CD4-positive, alpha-beta T cell treated with Interleukin-17A for 1 hour (primary cell): ENCODE data around the gene TMEM132C.
"Not testable (repeated sequence)": the region's sequence is repeated elsewhere in the genome, so short reads cannot be mapped to it uniquely, and the experiment has no call there.

Experiments used
- DNase-seq: peaks from one replicate; pipeline ENCODE4 v3.0.0-alpha.2; 2020

Gene TMEM132C

GRCh38 chr12:128267131-128267622 lies at the start of gene TMEM132C:
TMEM132C (plus strand) TSS chr12:128267170; CDS start chr12:128267403, 233 bp downstream.
- DNase-seq: no peak

GRCh38 chr12:128224226-128224625 lies 42.7 kb upstream of the TMEM132C start:
- no peak for DNase-seq

- no peak for DNase-seq
Observed at GRCh38 chr12:128228581-128228980, 38.4 kb upstream of the TMEM132C start.

GRCh38 chr12:128235635-128236417 lies 31.1 kb upstream of the TMEM132C start:
- DNase-seq: no peak

GRCh38 chr12:128236525-128236924 lies 30.4 kb upstream of the TMEM132C start:
- no peak for DNase-seq

- DNase-seq: no peak
Observed at GRCh38 chr12:128240745-128241144, 26.2 kb upstream of the TMEM132C start.

GRCh38 chr12:128245121-128245520 lies 21.8 kb upstream of the TMEM132C start:
- DNase-seq: no peak

- DNase-seq: no peak
Observed at GRCh38 chr12:128245905-128246304, 21.1 kb upstream of the TMEM132C start.

GRCh38 chr12:128250096-128250495 lies 16.9 kb upstream of the TMEM132C start:
- DNase-seq: no peak

- DNase-seq: not testable (repeated sequence)
Observed at GRCh38 chr12:128253829-128254228, 13.1 kb upstream of the TMEM132C start.

- no peak for DNase-seq
Observed at GRCh38 chr12:128258866-128259555, 8.0 kb upstream of the TMEM132C start.

- no peak for DNase-seq
Observed at GRCh38 chr12:128259556-128260070, 7.4 kb upstream of the TMEM132C start.

GRCh38 chr12:128261757-128262156 lies 5.2 kb upstream of the TMEM132C start:
- no peak for DNase-seq

GRCh38 chr12:128265566-128265965 lies 1.4 kb upstream of the TMEM132C start:
- DNase-seq: no peak

- no peak for DNase-seq
Observed at GRCh38 chr12:128266086-128266485, 884 bp upstream of the TMEM132C start.

GRCh38 chr12:128266541-128267130 lies 334 bp upstream of the TMEM132C start:
- no peak for DNase-seq

- no peak for DNase-seq
Observed at GRCh38 chr12:128267651-128268378, 845 bp downstream of the TMEM132C start.

- DNase-seq: no peak
Observed at GRCh38 chr12:128268379-128268995, 1.5 kb downstream of the TMEM132C start.

GRCh38 chr12:128269181-128269591 lies 2.2 kb downstream of the TMEM132C start:
- no peak for DNase-seq

GRCh38 chr12:128276471-128276870 lies 9.5 kb downstream of the TMEM132C start:
- DNase-seq: no peak

- DNase-seq: no peak
Observed at GRCh38 chr12:128286970-128287369, 20.0 kb downstream of the TMEM132C start.

- DNase-seq: no peak
Observed at GRCh38 chr12:128288357-128288756, 21.4 kb downstream of the TMEM132C start.
